Peyer's patch (tissue), 4 donors: ENCODE measurements around the gene SSPN. TPM values are rescaled to one million over a fixed set of nuclear protein-coding genes. Genes with fewer than 3 reads are reported as not detected.

ENCODE experiments used
- DNase-seq, 3 donors: peaks; one replicate each; pipeline ENCODE4 v3.0.0-alpha.2; 2017 to 2019
- H3K27ac ChIP-seq, 4 donors: fragments of 200-600 bp; sonication (generic); one replicate each; pipeline ENCODE4 v1.5.1; 2016 to 2019
- H3K27me3 ChIP-seq, 2 donors: fragments of 200-600 bp; sonication (generic); one replicate each; pipeline ENCODE4 v1.5.1; 2019
- H3K36me3 ChIP-seq, 3 donors: fragments of 200-600 bp; sonication (generic); one replicate each; pipeline ENCODE4 v1.5.1; 2016 to 2019
- H3K4me1 ChIP-seq, 4 donors: fragments of 200-600 bp; sonication (generic); one replicate each; pipeline ENCODE4 v1.5.1; 2016 to 2019
- H3K4me3 ChIP-seq, 4 donors: fragments of 200-600 bp; sonication (generic); 1 replicate in 3 of 4; 2 replicates in 1 of 4; pipeline ENCODE4 v1.5.1; 2016 to 2019; ENCODE audit warnings: mild to moderate bottlenecking in 1 of 4
- H3K9me3 ChIP-seq, 4 donors: fragments of 200-600 bp; sonication (generic); one replicate each; pipeline ENCODE4 v1.5.1; 2016 to 2019; ENCODE audit warnings: mild to moderate bottlenecking in 1 of 4
- POLR2A ChIP-seq, 2 donors: fragments of 450-650 bp; IDR thresholded peaks; one replicate each; pipeline ENCODE4 v1.5.1; 2017; ENCODE audit warnings: antibody characterized with exemption in 2 of 2, mild to moderate bottlenecking in 2 of 2, moderate library complexity in 2 of 2
- total RNA-seq, 4 donors: library from RNA; depleted of rRNA; stranded (reverse); fragments of >200 nt; gene quantifications; one replicate each; pipeline ENCODE4 v1.1.0, GENCODE V29; 2016
- TF ChIP-seq, protein P1 (sequence below), 6 experiments: fragments of 450-650 bp in 4 of 6; fragments of 200-600 bp in 2 of 6; sonication (generic) in 1 of 6; IDR thresholded peaks; one replicate each; pipeline ENCODE4 v1.5.1; 2017 to 2019; ENCODE audit warnings: antibody characterized with exemption in 6 of 6, mild to moderate bottlenecking in 3 of 6, moderate library complexity in 1 of 6

Gene SSPN
- total RNA-seq, 4 donors from 2014 or later, result 3.0 to 10.9 (median 6.5) TPM

DNA sequence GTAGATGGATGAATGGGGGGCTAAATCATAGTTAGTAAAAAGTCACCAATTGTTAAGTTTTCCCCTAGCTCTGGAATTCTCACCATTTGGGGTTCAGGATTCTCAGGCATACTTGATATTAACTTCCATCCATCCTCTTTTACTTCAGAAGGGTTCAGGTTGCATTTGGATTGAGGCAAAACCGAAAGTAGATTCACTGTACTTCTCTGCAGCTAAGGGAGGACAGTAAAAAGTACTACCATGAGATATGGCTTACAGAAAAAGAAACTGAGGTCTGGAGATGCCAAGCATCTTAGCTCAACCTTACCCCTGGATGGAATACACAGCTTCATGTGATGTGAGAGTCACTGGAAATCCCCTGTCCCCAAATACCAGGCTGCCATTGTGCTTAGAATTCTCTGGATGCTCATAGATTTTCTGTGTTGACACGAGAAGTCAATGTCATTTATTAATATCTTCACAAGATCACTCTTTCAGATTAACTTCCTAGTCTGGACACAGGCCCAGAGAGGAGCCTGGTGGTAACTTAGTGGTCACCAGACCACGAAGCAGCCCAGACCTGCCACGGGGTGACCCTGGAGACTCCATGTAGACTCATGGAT, 87.1 kb downstream of the SSPN start:
- no peak for DNase-seq
- Histone ChIP-seq H3K27me3 (no peaks in the 10 kb centered on the region), H3K4me1 (peaks cover 0 to 4% (median 0%) of the 10 kb centered on the region in 4 donors), H3K9me3 (no peaks in the 10 kb centered on the region), H3K36me3 (no peaks in the 10 kb centered on the region), H3K27ac (no peak overlapping the region), H3K4me3 (no peak overlapping the region)
- TF ChIP-seq POLR2A (IDR thresholded peaks at IDR 0.05), result no peak
- TF ChIP-seq, protein P1, sequence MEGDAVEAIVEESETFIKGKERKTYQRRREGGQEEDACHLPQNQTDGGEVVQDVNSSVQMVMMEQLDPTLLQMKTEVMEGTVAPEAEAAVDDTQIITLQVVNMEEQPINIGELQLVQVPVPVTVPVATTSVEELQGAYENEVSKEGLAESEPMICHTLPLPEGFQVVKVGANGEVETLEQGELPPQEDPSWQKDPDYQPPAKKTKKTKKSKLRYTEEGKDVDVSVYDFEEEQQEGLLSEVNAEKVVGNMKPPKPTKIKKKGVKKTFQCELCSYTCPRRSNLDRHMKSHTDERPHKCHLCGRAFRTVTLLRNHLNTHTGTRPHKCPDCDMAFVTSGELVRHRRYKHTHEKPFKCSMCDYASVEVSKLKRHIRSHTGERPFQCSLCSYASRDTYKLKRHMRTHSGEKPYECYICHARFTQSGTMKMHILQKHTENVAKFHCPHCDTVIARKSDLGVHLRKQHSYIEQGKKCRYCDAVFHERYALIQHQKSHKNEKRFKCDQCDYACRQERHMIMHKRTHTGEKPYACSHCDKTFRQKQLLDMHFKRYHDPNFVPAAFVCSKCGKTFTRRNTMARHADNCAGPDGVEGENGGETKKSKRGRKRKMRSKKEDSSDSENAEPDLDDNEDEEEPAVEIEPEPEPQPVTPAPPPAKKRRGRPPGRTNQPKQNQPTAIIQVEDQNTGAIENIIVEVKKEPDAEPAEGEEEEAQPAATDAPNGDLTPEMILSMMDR (IDR thresholded peaks at IDR 0.05), result no peak

GRCh38 chr12:26283046-26283445, 87.7 kb downstream of the SSPN start:
- TF ChIP-seq, protein P1 (IDR thresholded peaks at IDR 0.05), result no peak
- no peak for TF ChIP-seq POLR2A (IDR thresholded peaks at IDR 0.05)
- Histone ChIP-seq H3K9me3 (no peaks in the 10 kb centered on the region), H3K4me3 (no peak overlapping the region), H3K4me1 (peaks cover 0 to 4% (median 0%) of the 10 kb centered on the region in 4 donors), H3K27me3 (no peaks in the 10 kb centered on the region), H3K27ac (no peak overlapping the region), H3K36me3 (no peaks in the 10 kb centered on the region)
- DNase-seq, result no peak

DNA sequence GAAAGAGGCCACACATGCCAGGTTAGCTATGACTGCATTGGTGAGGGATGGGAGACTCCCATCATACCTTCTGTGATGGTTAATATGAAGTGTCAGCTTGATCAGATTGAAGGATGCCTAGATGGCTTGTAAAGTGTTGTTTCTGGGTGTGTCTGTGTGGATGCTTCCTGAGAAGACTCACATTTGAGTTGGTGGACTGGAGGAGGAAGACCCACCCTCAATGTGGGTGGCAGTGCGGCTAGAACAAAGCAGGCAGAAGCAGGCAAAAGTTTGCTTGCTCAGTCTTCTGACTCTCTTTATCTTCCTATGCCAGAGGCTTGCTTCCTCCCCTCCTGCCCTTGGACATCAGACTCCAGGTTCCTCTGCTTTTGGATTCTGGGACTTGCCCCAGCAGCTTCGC, 88.2 kb downstream of the SSPN start:
- Histone ChIP-seq H3K27ac (no peak overlapping the region), H3K36me3 (no peaks in the 10 kb centered on the region), H3K4me3 (no peak overlapping the region), H3K9me3 (no peaks in the 10 kb centered on the region), H3K4me1 (peaks cover 0 to 4% (median 0%) of the 10 kb centered on the region in 4 donors), H3K27me3 (no peaks in the 10 kb centered on the region)
- TF ChIP-seq, protein P1 (IDR thresholded peaks at IDR 0.05), result no peak
- TF ChIP-seq POLR2A (IDR thresholded peaks at IDR 0.05), result no peak
- DNase-seq, result no peak

DNA sequence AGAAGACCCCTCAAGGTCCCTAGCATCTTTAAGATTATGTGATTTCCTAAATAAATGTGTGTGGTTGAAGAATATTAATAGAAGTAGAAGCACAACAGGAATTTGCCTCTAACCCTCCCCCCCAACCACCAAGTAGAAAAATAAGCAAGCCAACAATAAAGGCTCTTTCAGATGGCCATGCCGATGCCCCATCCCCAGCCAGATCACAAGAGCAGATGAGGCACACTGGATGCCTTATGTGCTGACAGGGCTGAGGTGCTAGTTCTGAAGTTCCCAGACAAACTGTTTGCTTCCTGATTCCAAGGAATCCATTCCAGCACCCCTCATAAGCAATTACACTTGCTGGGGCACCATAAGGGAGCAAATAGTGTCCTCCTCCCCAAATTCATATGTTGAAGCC, 90.0 kb downstream of the SSPN start:
- no peaks in the 10 kb centered on the region for H3K36me3 ChIP-seq
- TF ChIP-seq, protein P1 (IDR thresholded peaks at IDR 0.05), result no peak
- TF ChIP-seq POLR2A (IDR thresholded peaks at IDR 0.05), result no peak
- H3K4me3 ChIP-seq, result no peak overlapping the region

GRCh38 chr12:26286186-26286585, 90.8 kb downstream of the SSPN start:
- H3K27ac ChIP-seq, result no peak overlapping the region
- H3K4me1 ChIP-seq, result no peaks in the 10 kb centered on the region
- no peaks in the 10 kb centered on the region for H3K27me3 ChIP-seq
- TF ChIP-seq, protein P1 (IDR thresholded peaks at IDR 0.05), result no peak
- no peak for TF ChIP-seq POLR2A (IDR thresholded peaks at IDR 0.05)
- no peak for DNase-seq
- H3K36me3 ChIP-seq, result no peaks in the 10 kb centered on the region
- no peaks in the 10 kb centered on the region for H3K9me3 ChIP-seq
- no peak overlapping the region for H3K4me3 ChIP-seq

More for the DNA sequence above, 90.0 kb downstream of the SSPN start:
- H3K4me1 ChIP-seq, result no peaks in the 10 kb centered on the region
- no peak overlapping the region for H3K27ac ChIP-seq
- no peaks in the 10 kb centered on the region for H3K9me3 ChIP-seq
- H3K27me3 ChIP-seq, result no peaks in the 10 kb centered on the region
- DNase-seq, result no peak
